Keratinocyte (primary cell): ENCODE measurements around the gene DDRGK1. TPM values are rescaled to one million over a fixed set of nuclear protein-coding genes. Genes with fewer than 3 reads are reported as not detected.

Experiments
- DNase-seq: peaks from one replicate; pipeline ENCODE4 v3.0.0-alpha.2; 2011; ENCODE audit warnings: low read depth, missing footprints, low spot score
- FAIRE-seq: peaks from 2 replicates; lab custom pipeline; 2011; peaks lifted over from hg19 to GRCh38; lab: Jason Lieb, UNC
- H2AFZ ChIP-seq: 2 replicates; pipeline ENCODE4 v1.6.0; 2012; ENCODE audit warnings: low read length, control low read depth, inconsistent platforms; ENCODE audit not compliant: control insufficient read depth
- H3K27ac ChIP-seq: 2 replicates; pipeline ENCODE4 v1.5.1; 2011; ENCODE audit warnings: low read length; ENCODE audit not compliant: control insufficient read depth, insufficient read depth
- H3K27me3 ChIP-seq: 3 replicates; pipeline ENCODE4 v1.6.0; 2011; ENCODE audit warnings: low read length; ENCODE audit not compliant: control insufficient read depth, insufficient read depth; ENCODE audit errors: extremely low read depth
- H3K36me3 ChIP-seq, 2 experiments: 2 replicates in 1 of 2; 3 replicates in 1 of 2; pipeline ENCODE4 v1.5.1; 2011; ENCODE audit warnings: low read length in 2 of 2, mild to moderate bottlenecking in 1 of 2; ENCODE audit not compliant: control insufficient read depth in 2 of 2, insufficient read depth in 2 of 2; ENCODE audit errors: extremely low read depth in 1 of 2
- H3K4me1 ChIP-seq: 3 replicates; pipeline ENCODE4 v1.5.1; 2011; ENCODE audit warnings: low read length; ENCODE audit not compliant: control insufficient read depth, insufficient read depth; ENCODE audit errors: extremely low read depth
- H3K4me2 ChIP-seq: 3 replicates; pipeline ENCODE4 v1.6.0; 2011; ENCODE audit warnings: low read depth, low read length; ENCODE audit not compliant: control insufficient read depth, insufficient read depth; ENCODE audit errors: extremely low read depth
- H3K4me3 ChIP-seq, 3 experiments: fragments of 200-600 bp in 1 of 3; sonication (generic) in 1 of 3; 2 replicates in 2 of 3; 3 replicates in 1 of 3; pipeline ENCODE4 v1.5.1; 2011 to 2016; ENCODE audit warnings: low read length in 3 of 3, mild to moderate bottlenecking in 3 of 3, control low read depth in 2 of 3, inconsistent platforms in 1 of 3, low read depth in 1 of 3, mixed read lengths in 1 of 3, mixed run types in 1 of 3, moderate library complexity in 1 of 3; ENCODE audit not compliant: control insufficient read depth in 2 of 3, insufficient read depth in 2 of 3; ENCODE audit errors: extremely low read depth in 1 of 3
- H3K79me2 ChIP-seq: 2 replicates; pipeline ENCODE4 v1.6.0; 2012; ENCODE audit warnings: low read length; ENCODE audit not compliant: control insufficient read depth, insufficient read depth
- H3K9ac ChIP-seq: 3 replicates; pipeline ENCODE4 v1.6.0; 2011; ENCODE audit warnings: low read length; ENCODE audit not compliant: control insufficient read depth, insufficient read depth; ENCODE audit errors: extremely low read depth
- H3K9me1 ChIP-seq: 3 replicates; pipeline ENCODE4 v1.6.0; 2011; ENCODE audit warnings: low read length; ENCODE audit not compliant: control insufficient read depth, insufficient read depth; ENCODE audit errors: extremely low read depth
- H3K9me3 ChIP-seq: 2 replicates; pipeline ENCODE4 v1.5.1; 2012; ENCODE audit warnings: low read depth, low read length; ENCODE audit not compliant: control insufficient read depth
- H4K20me1 ChIP-seq: 3 replicates; pipeline ENCODE4 v1.6.0; 2011; ENCODE audit warnings: low read length; ENCODE audit not compliant: control insufficient read depth, insufficient read depth; ENCODE audit errors: extremely low read depth
- EZH2 ChIP-seq: IDR thresholded peaks from one replicate; pipeline ENCODE4 v1.6.1; 2012; ENCODE audit warnings: inconsistent platforms, mild to moderate bottlenecking, low read length, moderate library complexity
- dilution Hi-C: fragments of 300-500 bp; cut with MboI; formaldehyde crosslinking; loops from one replicate; pipeline ENCODE4 v1.7.0; 2020; ENCODE audit warnings: low sequenced_read_pairs; ENCODE audit not compliant: extremely low pct_ligation_motif_present
- polyA plus RNA-seq, 5 experiments: library from polyadenylated mRNA; depleted of rRNA in 3 of 5; stranded (reverse) in 3 of 5; stranded (forward) in 1 of 5; unstranded in 1 of 5; fragments of >200 nt; gene quantifications; 1 replicate in 1 of 5; 2 replicates in 3 of 5; 3 replicates in 1 of 5; pipeline versions ENCODE4 v1.2.1 to v1.2.3, GENCODE V29; 2011 to 2012; ENCODE audit warnings: missing spikeins in 2 of 5, low read depth in 1 of 5, low replicate concordance in 1 of 5
- TF ChIP-seq, protein P1 (sequence below), 3 experiments: IDR thresholded peaks in 1 of 3; conservative IDR thresholded peaks in 1 of 3; optimal IDR thresholded peaks in 1 of 3; 2 replicates in 2 of 3; 3 replicates in 1 of 3; pipeline versions ENCODE3 to v1.5.1; 2011; ENCODE audit warnings: low read length in 3 of 3, mild to moderate bottlenecking in 3 of 3, moderate library complexity in 2 of 3, control low read depth in 1 of 3, inconsistent platforms in 1 of 3; ENCODE audit not compliant: insufficient read depth in 2 of 3; ENCODE audit errors: extremely low read depth in 1 of 3

The DDRGK1 gene
- polyA plus RNA-seq, 1 donor (not counting 4 experiments of a cell fraction or from before 2014, with no cell fraction given) = 32.2 TPM

DNA sequence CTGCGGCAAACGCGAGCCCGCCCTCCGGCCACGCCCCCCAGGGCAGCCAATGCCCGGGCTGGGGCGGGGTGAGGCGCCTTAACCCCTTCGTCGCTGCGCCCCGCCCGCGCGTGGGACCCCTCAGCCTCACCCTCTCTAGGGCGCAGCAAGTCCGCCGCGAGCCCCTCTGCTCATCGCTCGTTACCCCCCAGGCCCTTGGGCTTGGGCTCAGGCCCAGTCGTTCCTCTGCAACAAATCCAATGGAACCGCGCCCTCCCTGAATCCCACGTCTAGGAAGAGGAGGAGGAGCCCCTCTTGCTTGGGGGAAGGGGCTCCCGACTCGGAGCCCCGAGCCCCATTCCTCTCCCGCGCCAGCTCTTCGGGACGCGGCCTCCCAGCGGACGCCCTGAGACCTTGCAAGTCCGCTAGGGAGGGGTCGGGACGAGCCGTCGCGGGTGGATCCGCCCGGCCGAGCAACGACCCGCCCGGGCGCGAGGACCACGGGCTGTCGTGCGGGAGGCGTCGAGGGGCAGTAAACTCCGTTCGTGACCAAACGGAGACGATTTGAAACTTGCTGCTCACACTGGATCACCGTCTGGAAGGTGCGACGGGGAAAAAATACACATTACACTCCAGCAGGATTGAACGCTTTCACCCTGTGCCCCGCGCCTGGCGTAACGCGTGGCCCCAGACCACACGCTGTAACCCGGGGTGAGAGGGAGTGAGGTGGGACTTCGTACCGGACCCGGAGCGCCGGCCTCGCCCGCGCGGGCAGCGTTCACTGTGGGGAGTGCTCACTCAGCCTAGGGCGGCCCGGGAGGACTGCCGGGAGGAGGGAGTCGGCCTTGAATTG, 30.7 kb downstream of the DDRGK1 start:
- H3K4me3 ChIP-seq = peak overlapping the region; percentile 69 to 98 (median 92)
- H3K79me2 ChIP-seq = no peaks in the 10 kb centered on the region
- TF ChIP-seq, protein P1, sequence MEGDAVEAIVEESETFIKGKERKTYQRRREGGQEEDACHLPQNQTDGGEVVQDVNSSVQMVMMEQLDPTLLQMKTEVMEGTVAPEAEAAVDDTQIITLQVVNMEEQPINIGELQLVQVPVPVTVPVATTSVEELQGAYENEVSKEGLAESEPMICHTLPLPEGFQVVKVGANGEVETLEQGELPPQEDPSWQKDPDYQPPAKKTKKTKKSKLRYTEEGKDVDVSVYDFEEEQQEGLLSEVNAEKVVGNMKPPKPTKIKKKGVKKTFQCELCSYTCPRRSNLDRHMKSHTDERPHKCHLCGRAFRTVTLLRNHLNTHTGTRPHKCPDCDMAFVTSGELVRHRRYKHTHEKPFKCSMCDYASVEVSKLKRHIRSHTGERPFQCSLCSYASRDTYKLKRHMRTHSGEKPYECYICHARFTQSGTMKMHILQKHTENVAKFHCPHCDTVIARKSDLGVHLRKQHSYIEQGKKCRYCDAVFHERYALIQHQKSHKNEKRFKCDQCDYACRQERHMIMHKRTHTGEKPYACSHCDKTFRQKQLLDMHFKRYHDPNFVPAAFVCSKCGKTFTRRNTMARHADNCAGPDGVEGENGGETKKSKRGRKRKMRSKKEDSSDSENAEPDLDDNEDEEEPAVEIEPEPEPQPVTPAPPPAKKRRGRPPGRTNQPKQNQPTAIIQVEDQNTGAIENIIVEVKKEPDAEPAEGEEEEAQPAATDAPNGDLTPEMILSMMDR (optimal IDR thresholded peaks at IDR 0.05 in 1 of 3, IDR thresholded peaks at IDR 0.05 in 1 of 3, conservative IDR thresholded peaks at IDR 0.05 in 1 of 3; ENCODE audit: extremely low read depth in 1 of 3, insufficient read depth in 2 of 3, low read length in 3 of 3) = peak in 1 of 3 experiments; percentile 30
- no peak for TF ChIP-seq EZH2
- H2AFZ ChIP-seq = peak overlapping the region; percentile 85
- no peaks in the 10 kb centered on the region for H4K20me1 ChIP-seq
- H3K9me1 ChIP-seq = no peaks in the 10 kb centered on the region
- FAIRE-seq (no peak), DNase-seq (no peak)
- no peaks in the 10 kb centered on the region for H3K9me3 ChIP-seq
- peaks cover 11% of the 10 kb centered on the region for H3K4me1 ChIP-seq
- H3K27ac ChIP-seq = peak overlapping the region; percentile 74
- peak overlapping the region; percentile 88 for H3K9ac ChIP-seq
- peak overlapping the region; percentile 93 for H3K4me2 ChIP-seq
- H3K36me3 ChIP-seq = no peaks in the 10 kb centered on the region
- peaks cover 20% of the 10 kb centered on the region for H3K27me3 ChIP-seq
- dilution Hi-C loops = no loop called here

DNA sequence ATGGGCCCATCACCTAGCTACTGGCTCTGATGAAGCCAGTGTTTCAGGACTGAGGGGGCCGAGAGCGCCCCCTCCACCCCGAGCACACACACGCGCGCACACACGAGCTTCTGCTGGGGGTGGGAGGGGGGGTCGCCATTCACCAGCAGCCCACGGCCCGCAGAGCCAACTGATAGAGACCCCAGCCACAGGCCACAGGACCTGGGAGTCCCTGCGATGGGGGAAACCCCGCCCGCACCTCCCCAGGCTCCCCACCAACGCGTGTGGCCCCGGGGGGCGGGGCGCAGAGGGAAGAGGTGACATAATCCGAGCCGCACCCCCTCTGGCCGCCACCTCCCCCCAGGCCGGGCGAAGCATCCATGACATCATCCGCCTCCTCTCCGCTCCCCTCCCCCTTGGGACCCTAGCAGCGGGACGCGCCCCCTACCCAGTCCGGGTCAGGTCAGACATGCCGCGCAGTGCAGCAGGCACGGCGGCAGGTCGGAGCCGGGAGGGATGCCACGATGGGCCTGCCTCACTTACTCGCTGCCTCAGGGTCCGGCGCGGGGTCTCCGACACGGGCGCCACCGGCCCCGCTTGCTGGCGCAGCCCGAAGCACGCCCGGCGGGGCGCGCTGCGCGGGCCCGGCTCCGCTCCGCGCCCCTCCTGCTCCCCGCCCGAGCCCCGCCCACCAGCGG, 31.4 kb downstream of the DDRGK1 start, which contains the start of gene LZTS3:
TSS of gene LZTS3 (minus strand) at position 617 of the 677 bp plus-strand sequence. CDS start 6,386 bp downstream, outside the sequence.
- DNase-seq (no peak), FAIRE-seq (no peak)
- peaks cover 27% of the 10 kb centered on the region for H3K27me3 ChIP-seq
- H4K20me1 ChIP-seq = no peaks in the 10 kb centered on the region
- H2AFZ ChIP-seq = peak within 1 kb of the TSS; percentile 85
- dilution Hi-C loops = no loop called here
- peak within 1 kb of the TSS; percentile 88 for H3K9ac ChIP-seq
- H3K4me1 ChIP-seq = peaks cover 11% of the 10 kb centered on the region
- no peaks in the 10 kb centered on the region for H3K9me1 ChIP-seq
- H3K79me2 ChIP-seq = no peaks in the 10 kb centered on the region
- H3K36me3 ChIP-seq = no peaks in the 10 kb centered on the region
- H3K4me2 ChIP-seq = peak within 1 kb of the TSS; percentile 93
- peak within 1 kb of the TSS; percentile 74 for H3K27ac ChIP-seq
- no peaks in the 10 kb centered on the region for H3K9me3 ChIP-seq
- H3K4me3 ChIP-seq = peak within 1 kb of the TSS; percentile 69 to 98 (median 92)
- TF ChIP-seq EZH2 = no peak
- TF ChIP-seq, protein P1 (optimal IDR thresholded peaks at IDR 0.05 in 1 of 3, IDR thresholded peaks at IDR 0.05 in 1 of 3, conservative IDR thresholded peaks at IDR 0.05 in 1 of 3; ENCODE audit: extremely low read depth in 1 of 3, insufficient read depth in 2 of 3, low read length in 3 of 3) = peak in 1 of 3 experiments; percentile 22
